AG04450 (cell line): ENCODE results near the gene ATP11B. TPM values are rescaled to one million over a fixed set of nuclear protein-coding genes. Genes with fewer than 3 reads are reported as not detected.
A peak's percentile ranks its signal among the peaks of the same experiment; 100 is the strongest.

ENCODE experiments used
- CTCF ChIA-PET: fragments of 300-600, 350-600 bp; formaldehyde crosslinking; extraction: SDS; loops from one replicate; lab custom pipeline; 2022; ENCODE audit warnings: antibody characterized with exemption, inconsistent platforms; lab: Charles Lee
- POLR2A ChIA-PET: fragments of 350-600 bp; formaldehyde crosslinking; extraction: SDS; loops from one replicate; lab custom pipeline; 2021; ENCODE audit warnings: antibody characterized with exemption, inconsistent platforms; lab: Yijun Ruan, JAX
- DNase-seq: peaks from one replicate; pipeline ENCODE4 v3.0.0-alpha.2; 2011; ENCODE audit warnings: low read depth, low spot score
- H3K27ac ChIP-seq: one replicate; pipeline ENCODE4 v1.5.1; 2012; ENCODE audit warnings: low read depth, low read length, control low read depth
- H3K27me3 ChIP-seq: one replicate; pipeline ENCODE4 v1.6.0; 2012; ENCODE audit warnings: low read length; ENCODE audit not compliant: control insufficient read depth, insufficient read depth
- H3K4me3 ChIP-seq: 2 replicates; pipeline ENCODE4 v1.5.1; 2011; ENCODE audit warnings: mild to moderate bottlenecking, low read depth, low read length, control low read depth
- H3K9me3 ChIP-seq: 2 replicates; pipeline ENCODE4 v1.5.1; 2012; ENCODE audit warnings: low read length; ENCODE audit not compliant: control insufficient read depth, insufficient read depth
- polyA plus RNA-seq: library from polyadenylated mRNA; depleted of rRNA; stranded (reverse); fragments of >200 nt; gene quantifications from 2 replicates; pipeline ENCODE4 v1.2.3, GENCODE V29; 2011
- TF ChIP-seq, protein P1 (sequence below): IDR thresholded peaks from 2 replicates; pipeline ENCODE4 v1.5.1; 2011; ENCODE audit warnings: low read depth, low read length, control low read depth, inconsistent platforms

ATP11B gene
- polyA plus RNA-seq, 1 experiment: 24.5 TPM

DNA sequence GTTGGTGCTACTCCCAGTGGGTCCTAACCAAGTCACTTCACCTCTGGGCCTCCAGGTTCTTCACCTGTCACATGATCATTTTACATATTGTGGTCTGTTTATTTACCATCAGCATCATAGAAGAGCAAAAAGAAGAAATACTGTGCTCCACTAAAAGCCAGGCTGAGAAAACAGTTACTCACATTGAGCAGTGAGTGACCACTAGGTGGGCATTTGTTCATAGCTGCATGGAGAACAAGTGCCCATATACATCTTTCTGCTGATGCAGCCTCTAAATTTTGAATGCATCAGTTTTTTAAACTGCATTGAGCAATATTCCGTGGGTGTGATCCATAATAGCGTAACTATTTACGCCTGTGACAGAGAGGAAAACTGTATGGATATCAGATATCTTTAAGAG lies 110.9 kb downstream of the ATP11B start:
- H3K4me3 ChIP-seq: no peak overlapping the region
- no peak for DNase-seq
- H3K27me3 ChIP-seq: no peaks in the 10 kb centered on the region
- ChIA-PET CTCF (interaction anchor here (0.6 to 1.5 kb wide), 3 partner anchors 10 to 191 kb away, joined by 3 to 7 read pairs (median 6); no protein-coding TSS in a partner anchor), POLR2A (no interaction called here)
- H3K9me3 ChIP-seq: no peaks in the 10 kb centered on the region
- TF ChIP-seq, protein P1, sequence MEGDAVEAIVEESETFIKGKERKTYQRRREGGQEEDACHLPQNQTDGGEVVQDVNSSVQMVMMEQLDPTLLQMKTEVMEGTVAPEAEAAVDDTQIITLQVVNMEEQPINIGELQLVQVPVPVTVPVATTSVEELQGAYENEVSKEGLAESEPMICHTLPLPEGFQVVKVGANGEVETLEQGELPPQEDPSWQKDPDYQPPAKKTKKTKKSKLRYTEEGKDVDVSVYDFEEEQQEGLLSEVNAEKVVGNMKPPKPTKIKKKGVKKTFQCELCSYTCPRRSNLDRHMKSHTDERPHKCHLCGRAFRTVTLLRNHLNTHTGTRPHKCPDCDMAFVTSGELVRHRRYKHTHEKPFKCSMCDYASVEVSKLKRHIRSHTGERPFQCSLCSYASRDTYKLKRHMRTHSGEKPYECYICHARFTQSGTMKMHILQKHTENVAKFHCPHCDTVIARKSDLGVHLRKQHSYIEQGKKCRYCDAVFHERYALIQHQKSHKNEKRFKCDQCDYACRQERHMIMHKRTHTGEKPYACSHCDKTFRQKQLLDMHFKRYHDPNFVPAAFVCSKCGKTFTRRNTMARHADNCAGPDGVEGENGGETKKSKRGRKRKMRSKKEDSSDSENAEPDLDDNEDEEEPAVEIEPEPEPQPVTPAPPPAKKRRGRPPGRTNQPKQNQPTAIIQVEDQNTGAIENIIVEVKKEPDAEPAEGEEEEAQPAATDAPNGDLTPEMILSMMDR: peak; percentile 28; the same call in 1 of the 2 replicates
- H3K27ac ChIP-seq: no peak overlapping the region

DNA sequence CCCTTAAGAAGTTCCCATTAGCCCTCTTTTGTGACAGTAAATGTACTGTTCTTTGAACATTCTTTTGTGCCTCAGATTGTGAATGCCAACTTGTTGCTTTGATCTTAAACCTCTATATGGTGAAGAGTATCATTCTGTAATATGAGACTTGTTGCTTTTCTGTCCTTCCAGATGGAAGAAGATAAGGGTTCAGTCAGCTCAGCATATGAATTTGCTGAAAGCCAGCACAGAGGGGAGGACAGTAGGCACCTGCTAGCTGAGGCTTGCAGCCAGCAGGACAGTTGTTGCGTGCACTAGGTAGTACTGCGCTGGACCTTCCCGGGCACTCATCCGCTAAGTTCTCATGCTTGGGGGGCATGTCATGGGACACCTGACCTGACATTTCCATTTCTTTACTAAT lies 112.3 kb downstream of the ATP11B start:
- no peaks in the 10 kb centered on the region for H3K27me3 ChIP-seq
- TF ChIP-seq, protein P1: no peak
- H3K4me3 ChIP-seq: no peak overlapping the region
- POLR2A ChIA-PET: no interaction called here
- CTCF ChIA-PET: no interaction called here
- H3K27ac ChIP-seq: no peak overlapping the region
- H3K9me3 ChIP-seq: no peaks in the 10 kb centered on the region
- no peak for DNase-seq

DNA sequence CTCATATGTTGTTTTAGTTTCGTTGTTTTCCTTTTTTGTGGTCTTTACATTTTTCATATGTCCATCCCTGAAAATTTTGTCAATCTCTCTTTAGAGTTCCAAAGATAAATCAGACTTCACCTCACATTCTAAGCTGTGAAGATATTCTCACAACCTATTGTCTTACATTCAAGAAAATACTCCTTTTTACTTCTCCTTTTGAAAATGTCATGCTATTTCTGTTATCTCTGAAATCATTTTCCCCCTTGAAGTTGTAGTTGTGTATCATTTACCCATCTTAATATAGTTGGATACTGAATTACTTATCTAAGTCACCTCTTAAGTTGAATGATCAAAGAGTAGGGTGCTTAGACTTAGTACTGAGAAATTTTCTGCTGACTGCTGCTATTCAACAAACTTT lies 112.7 kb downstream of the ATP11B start:
- no peak overlapping the region for H3K27ac ChIP-seq
- H3K27me3 ChIP-seq: no peaks in the 10 kb centered on the region
- H3K4me3 ChIP-seq: no peak overlapping the region
- POLR2A ChIA-PET: no interaction called here
- TF ChIP-seq, protein P1: no peak
- DNase-seq: no peak
- CTCF ChIA-PET: interaction anchor here (0.6 kb wide), 1 partner anchor 1204 kb away, joined by 4 read pairs; no protein-coding TSS in a partner anchor
- no peaks in the 10 kb centered on the region for H3K9me3 ChIP-seq

DNA sequence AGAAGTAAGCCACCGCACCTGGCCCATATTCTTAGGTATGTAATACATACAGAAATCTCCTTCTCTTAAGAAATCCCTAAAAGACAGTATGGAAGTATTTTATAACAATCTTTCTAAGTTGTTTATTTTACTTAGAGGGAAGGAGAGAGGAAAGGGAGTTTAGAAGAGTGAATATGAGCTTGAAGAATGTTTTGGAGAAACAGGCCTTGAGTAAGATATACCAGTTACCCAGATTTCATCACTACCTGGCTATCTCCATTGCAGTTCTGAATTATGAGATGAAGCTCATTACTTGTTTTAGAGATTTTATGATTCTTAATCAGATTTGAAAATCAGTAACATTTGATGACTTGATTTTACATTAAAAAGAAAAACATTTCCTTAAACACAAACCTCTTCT lies 115.2 kb downstream of the ATP11B start:
- DNase-seq: peak; percentile 33
- Histone ChIP-seq H3K27ac (no peak overlapping the region), H3K4me3 (no peak overlapping the region), H3K27me3 (no peaks in the 10 kb centered on the region), H3K9me3 (no peaks in the 10 kb centered on the region)
- ChIA-PET CTCF (interaction anchor here (0.5 to 2.2 kb wide), 5 partner anchors 12 to 195 kb away, joined by 3 to 18 read pairs (median 3); no protein-coding TSS in a partner anchor), POLR2A (interaction anchor here (0.5 to 0.6 kb wide), 2 partner anchors 60 to 452 kb away, joined by 3 to 7 read pairs; no protein-coding TSS in a partner anchor)
- TF ChIP-seq, protein P1: no peak

DNA sequence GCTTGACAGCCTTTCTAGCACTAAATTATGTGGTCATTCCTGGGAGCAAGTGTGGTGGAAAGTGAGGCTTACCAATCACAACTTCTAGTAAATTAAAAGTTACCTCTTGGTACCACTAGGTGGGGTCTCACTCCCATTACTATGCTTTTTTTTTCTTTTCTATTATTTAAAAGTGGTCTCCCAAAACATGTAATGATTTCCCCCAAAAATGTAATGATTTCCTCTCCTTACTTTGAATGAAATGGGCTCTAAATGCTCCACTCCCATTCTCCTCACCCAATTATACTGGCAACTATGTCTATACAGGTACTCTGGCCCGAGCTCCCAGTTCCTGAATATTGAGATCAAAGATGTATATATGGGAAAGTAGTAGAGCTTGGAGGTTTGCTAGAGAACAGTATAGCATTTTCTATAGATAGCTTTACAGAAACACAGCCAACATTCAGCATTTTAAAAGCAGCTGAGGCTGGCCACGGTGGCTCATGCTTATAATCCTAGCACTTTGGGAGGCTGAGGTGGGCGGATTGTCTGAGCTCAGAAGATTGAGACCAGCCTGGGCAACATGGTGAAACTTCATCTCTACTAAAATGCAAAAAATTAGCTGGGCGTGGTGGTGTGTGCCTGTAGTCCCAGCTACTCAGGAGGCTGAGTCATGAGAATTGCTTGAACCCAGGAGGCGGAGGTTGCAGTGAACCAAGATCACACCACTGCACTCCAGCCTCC lies 116.2 kb downstream of the ATP11B start:
- H3K27me3 ChIP-seq: no peaks in the 10 kb centered on the region
- H3K27ac ChIP-seq: no peak overlapping the region
- ChIA-PET POLR2A (interaction anchor here (0.7 kb wide), 1 partner anchor 120 kb away, joined by 4 read pairs; no protein-coding TSS in a partner anchor), CTCF (interaction anchor here (0.6 to 2.3 kb wide), 15 partner anchors 11 to 480 kb away, joined by 3 to 18 read pairs (median 4); partner anchors contain the start of gene DCUN1D1)
- no peak overlapping the region for H3K4me3 ChIP-seq
- TF ChIP-seq, protein P1: peak; percentile 62
- H3K9me3 ChIP-seq: no peaks in the 10 kb centered on the region
- DNase-seq: no peak
